Activated naive CD4-positive, alpha-beta T cell treated with anti-CD3 and anti-CD28 coated beads, Interleukin-2, amount 10 ng/mL, durations not matched to agents 7 days and 5 days (primary cell): ENCODE results near the gene HTR6.

Experiments used
- CTCF ChIA-PET: fragments of 350-600 bp; sonication (Branson Sonifier 250); formaldehyde crosslinking; loops from one replicate; lab custom pipeline; 2021; ENCODE audit warnings: antibody characterized with exemption; lab: Charles Lee
- DNase-seq: peaks from one replicate; pipeline ENCODE4 v3.0.0-alpha.2; 2020
- H3K27ac Mint-ChIP-seq: one replicate; pipeline ENCODE4 v1.8.0; 2021; ENCODE audit warnings: mild to moderate bottlenecking, moderate library complexity, mixed read lengths
- H3K27me3 Mint-ChIP-seq: one replicate; pipeline ENCODE4 v1.8.0; 2021; ENCODE audit warnings: mild to moderate bottlenecking, mixed read lengths
- H3K36me3 Mint-ChIP-seq: one replicate; pipeline ENCODE4 v1.8.0; 2021; ENCODE audit warnings: mixed read lengths
- H3K4me1 Mint-ChIP-seq: one replicate; pipeline ENCODE4 v1.8.0; 2021; ENCODE audit warnings: mixed read lengths
- H3K4me3 Mint-ChIP-seq: one replicate; pipeline ENCODE4 v1.8.0; 2021; ENCODE audit warnings: mild to moderate bottlenecking, moderate library complexity, mixed read lengths
- H3K9me3 Mint-ChIP-seq: one replicate; pipeline ENCODE4 v1.8.0; 2021; ENCODE audit warnings: mixed read lengths

Gene HTR6

DNA sequence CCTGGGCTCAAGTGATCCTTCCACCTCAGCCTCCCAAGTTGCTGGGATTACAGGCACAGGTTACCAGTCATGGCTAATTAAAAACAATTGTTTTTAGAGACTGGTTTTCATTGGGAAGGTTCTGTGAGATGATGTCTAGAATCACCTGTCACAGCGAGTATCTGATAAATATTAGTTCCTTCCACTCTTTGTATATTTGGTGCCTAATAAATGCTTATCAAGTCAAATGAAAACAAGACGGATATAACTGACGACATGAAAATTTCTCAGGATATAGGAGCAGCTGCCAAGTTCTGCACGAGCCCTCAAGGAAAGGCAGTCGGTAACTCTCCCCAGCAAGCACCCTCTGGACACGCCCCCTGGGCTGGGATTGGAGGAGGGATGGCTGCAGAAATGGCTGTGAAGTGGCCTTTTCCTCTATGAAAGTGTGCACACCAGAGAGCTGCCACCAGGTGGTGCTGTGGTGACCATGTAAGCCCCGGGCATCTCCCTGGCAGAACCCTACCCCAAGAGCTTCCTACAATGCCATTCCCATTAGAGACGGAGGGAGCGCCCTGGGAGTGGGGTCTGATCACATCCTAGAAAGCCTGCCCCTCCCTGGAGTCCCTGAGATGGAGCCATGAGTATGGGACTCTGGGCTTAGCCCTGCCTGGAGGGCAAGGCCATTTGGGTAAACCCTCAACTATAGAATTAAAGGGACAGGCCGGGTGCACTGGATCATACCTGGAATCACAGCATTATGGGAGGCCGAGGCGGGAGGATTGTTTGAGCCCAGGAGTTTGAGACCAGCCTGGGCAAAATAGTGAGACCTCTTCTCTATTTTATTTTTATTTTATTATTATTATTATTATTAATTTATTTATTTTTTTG, 50.9 kb downstream of the HTR6 start:
- H3K27me3 Mint-ChIP-seq, result no peaks in the 10 kb centered on the region
- H3K36me3 Mint-ChIP-seq, result peaks cover 2% of the 10 kb centered on the region
- peaks cover 16% of the 10 kb centered on the region for H3K4me1 Mint-ChIP-seq
- H3K9me3 Mint-ChIP-seq, result no peaks in the 10 kb centered on the region
- DNase-seq, result peak; percentile 92
- H3K4me3 Mint-ChIP-seq, result no peak overlapping the region
- CTCF ChIA-PET, result interaction anchor here (1.1 to 2.0 kb wide), 8 partner anchors 9 to 459 kb away, joined by 3 to 12 read pairs (median 4); no protein-coding TSS in a partner anchor
- H3K27ac Mint-ChIP-seq, result no peak overlapping the region

GRCh38 chr1:19717467-19717866, 52.8 kb downstream of the HTR6 start:
- H3K4me3 Mint-ChIP-seq, result no peak overlapping the region
- H3K36me3 Mint-ChIP-seq, result peaks cover 2% of the 10 kb centered on the region
- DNase-seq, result no peak
- no peak overlapping the region for H3K27ac Mint-ChIP-seq
- CTCF ChIA-PET, result no interaction called here
- no peaks in the 10 kb centered on the region for H3K27me3 Mint-ChIP-seq
- no peaks in the 10 kb centered on the region for H3K9me3 Mint-ChIP-seq
- H3K4me1 Mint-ChIP-seq, result peaks cover 7% of the 10 kb centered on the region

DNA sequence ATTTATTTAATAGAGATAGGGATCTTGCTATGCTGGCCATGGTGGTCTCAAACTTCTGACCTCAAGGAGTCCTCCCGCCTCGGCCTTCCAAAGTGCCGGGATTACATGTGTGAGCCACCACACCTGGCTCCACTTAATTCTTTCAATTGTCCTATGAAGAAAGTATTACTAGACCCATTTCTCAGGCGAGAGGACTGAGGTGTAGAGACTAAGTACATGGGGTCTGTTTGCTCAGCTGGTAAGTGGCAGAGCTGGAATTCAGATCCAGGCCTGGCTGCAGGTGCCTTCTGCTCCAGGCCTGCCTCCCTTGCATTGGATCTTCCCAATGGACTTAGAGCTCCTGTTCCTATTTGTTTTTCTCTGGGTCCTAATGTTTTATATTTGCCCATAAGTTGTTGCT, 55.5 kb downstream of the HTR6 start:
- Mint-ChIP-seq H3K27me3 (no peaks in the 10 kb centered on the region), H3K36me3 (peaks cover 2% of the 10 kb centered on the region), H3K4me1 (peaks cover 5% of the 10 kb centered on the region), H3K9me3 (no peaks in the 10 kb centered on the region), H3K27ac (no peak overlapping the region), H3K4me3 (no peak overlapping the region)
- DNase-seq, result no peak
- CTCF ChIA-PET, result no interaction called here

DNA sequence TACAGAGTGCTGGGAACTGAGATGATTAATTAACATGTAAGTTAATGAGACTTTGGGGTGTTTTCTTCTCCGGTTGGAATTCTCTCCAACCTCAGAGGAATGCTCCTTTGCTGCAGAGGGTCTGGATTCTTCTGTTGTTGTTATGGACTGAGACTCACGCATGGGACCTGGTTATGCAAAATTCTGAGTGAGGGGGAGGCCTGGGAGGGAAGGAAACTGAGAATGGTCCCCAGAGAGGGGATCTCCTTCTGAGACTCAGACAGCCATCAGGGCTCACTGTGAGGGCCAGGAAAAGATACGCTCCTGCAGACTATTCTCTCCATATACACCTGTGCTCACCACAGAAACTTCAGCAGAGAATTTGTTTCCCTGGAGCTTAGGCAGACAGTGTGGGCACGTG, 56.3 kb downstream of the HTR6 start:
- H3K4me3 Mint-ChIP-seq, result no peak overlapping the region
- H3K27me3 Mint-ChIP-seq, result no peaks in the 10 kb centered on the region
- CTCF ChIA-PET, result no interaction called here
- no peaks in the 10 kb centered on the region for H3K9me3 Mint-ChIP-seq
- no peak for DNase-seq
- no peaks in the 10 kb centered on the region for H3K36me3 Mint-ChIP-seq
- no peaks in the 10 kb centered on the region for H3K4me1 Mint-ChIP-seq
- no peak overlapping the region for H3K27ac Mint-ChIP-seq

DNA sequence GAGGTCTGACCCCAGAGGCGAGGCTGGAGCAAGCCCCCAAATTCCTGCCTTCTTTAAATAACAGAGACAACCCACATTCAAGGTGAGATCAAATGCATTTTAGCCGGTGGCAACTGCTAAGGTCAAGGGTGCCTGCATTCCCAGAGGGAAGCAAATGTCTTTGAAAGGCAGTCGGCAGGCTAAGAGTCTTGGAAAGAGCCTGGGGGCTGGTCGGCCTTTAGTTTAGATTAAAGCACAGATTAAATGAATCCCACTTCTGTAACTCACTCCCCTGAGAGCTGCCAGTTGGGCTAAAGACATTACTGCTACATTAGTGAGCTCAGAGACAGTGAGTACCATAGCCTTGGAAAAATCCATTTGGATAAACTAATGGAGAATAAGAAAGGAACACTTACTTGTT, 59.2 kb downstream of the HTR6 start:
- Mint-ChIP-seq H3K4me1 (no peaks in the 10 kb centered on the region), H3K27me3 (no peaks in the 10 kb centered on the region), H3K36me3 (no peaks in the 10 kb centered on the region), H3K4me3 (no peak overlapping the region), H3K9me3 (no peaks in the 10 kb centered on the region), H3K27ac (no peak overlapping the region)
- no peak for DNase-seq
- CTCF ChIA-PET, result no interaction called here

DNA sequence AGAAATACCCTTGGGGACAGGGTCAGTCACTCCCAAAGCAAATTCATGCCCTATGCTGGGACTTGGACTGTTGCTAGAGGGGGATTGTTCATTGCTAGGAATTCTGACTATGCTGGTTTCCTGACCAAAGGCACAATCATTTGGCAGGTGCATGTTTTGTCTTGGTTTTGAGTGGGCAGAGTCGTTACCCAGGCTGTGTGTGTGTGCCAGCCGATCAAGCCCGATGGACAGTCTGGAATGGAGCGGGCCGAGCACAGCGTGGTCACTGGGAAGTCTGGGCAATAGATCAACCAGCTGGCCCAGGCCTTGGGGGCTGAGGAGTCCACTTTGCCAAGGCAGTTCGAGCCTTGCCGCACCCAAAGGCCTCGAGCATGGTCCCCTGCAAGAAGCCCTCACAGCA, 60.9 kb downstream of the HTR6 start:
- Mint-ChIP-seq H3K27me3 (no peaks in the 10 kb centered on the region), H3K4me3 (no peak overlapping the region), H3K36me3 (peaks cover 7% of the 10 kb centered on the region), H3K4me1 (no peaks in the 10 kb centered on the region), H3K9me3 (peaks cover 9% of the 10 kb centered on the region), H3K27ac (no peak overlapping the region)
- no peak for DNase-seq
- CTCF ChIA-PET, result no interaction called here

GRCh38 chr1:19728413-19729145, 63.9 kb downstream of the HTR6 start:
- Mint-ChIP-seq H3K36me3 (peaks cover 13% of the 10 kb centered on the region), H3K27me3 (no peaks in the 10 kb centered on the region), H3K4me1 (no peaks in the 10 kb centered on the region), H3K9me3 (peaks cover 14% of the 10 kb centered on the region), H3K4me3 (no peak overlapping the region), H3K27ac (no peak overlapping the region)
- CTCF ChIA-PET, result interaction anchor here (1.0 to 1.9 kb wide), 2 partner anchors 13 to 67 kb away, joined by 3 to 7 read pairs; no protein-coding TSS in a partner anchor
- DNase-seq, result no peak

GRCh38 chr1:19730232-19730631, 65.6 kb downstream of the HTR6 start:
- CTCF ChIA-PET, result interaction anchor here (0.8 kb wide), 1 partner anchor 22 kb away, joined by 3 read pairs; no protein-coding TSS in a partner anchor
- no peak for DNase-seq
- peaks cover 14% of the 10 kb centered on the region for H3K9me3 Mint-ChIP-seq
- H3K27ac Mint-ChIP-seq, result no peak overlapping the region
- peaks cover 13% of the 10 kb centered on the region for H3K36me3 Mint-ChIP-seq
- H3K4me3 Mint-ChIP-seq, result no peak overlapping the region
- no peaks in the 10 kb centered on the region for H3K4me1 Mint-ChIP-seq
- no peaks in the 10 kb centered on the region for H3K27me3 Mint-ChIP-seq
